Stimulated activated CD8-positive, alpha-beta memory T cell treated with anti-CD3 and anti-CD28 coated beads, Interleukin-4, amount 100 ng/mL, for 24 hours (primary cell): ENCODE data around the gene FOXJ1.
"Not testable (repeated sequence)": the region's sequence is repeated elsewhere in the genome, so short reads cannot be mapped to it uniquely, and the experiment has no call there.

Experiments
- DNase-seq: peaks from one replicate; pipeline ENCODE4 v3.0.0-alpha.2; 2020; ENCODE audit warnings: low read depth

Gene FOXJ1

GRCh38 chr17:76141212-76142038 is at the start of gene FOXJ1:
Gene FOXJ1, minus strand, starts transcription at chr17:76141245. Its CDS starts 850 bp downstream, at chr17:76140395.
- peak; percentile 83 for DNase-seq

GRCh38 chr17:76189741-76190140 is 48.7 kb upstream of the FOXJ1 start:
- no peak for DNase-seq

GRCh38 chr17:76189247-76189646 is 48.2 kb upstream of the FOXJ1 start:
- no peak for DNase-seq

- DNase-seq: no peak
Observed at GRCh38 chr17:76188213-76189016, 47.4 kb upstream of the FOXJ1 start.

- DNase-seq: not testable (repeated sequence)
Observed at GRCh38 chr17:76186774-76187173, 45.7 kb upstream of the FOXJ1 start.

GRCh38 chr17:76184290-76184689 is 43.2 kb upstream of the FOXJ1 start:
- no peak for DNase-seq

- peak; percentile 90 for DNase-seq
Observed at GRCh38 chr17:76182016-76182764, 41.1 kb upstream of the FOXJ1 start.

- DNase-seq: no peak
Observed at GRCh38 chr17:76179496-76180467, 38.7 kb upstream of the FOXJ1 start.

GRCh38 chr17:76178124-76178523 is 37.1 kb upstream of the FOXJ1 start:
- no peak for DNase-seq

GRCh38 chr17:76176701-76177574 is 35.9 kb upstream of the FOXJ1 start:
- DNase-seq: no peak

- DNase-seq: no peak
Observed at GRCh38 chr17:76174037-76174436, 33.0 kb upstream of the FOXJ1 start.

- DNase-seq: no peak
Observed at GRCh38 chr17:76173474-76173873, 32.4 kb upstream of the FOXJ1 start.

GRCh38 chr17:76171706-76172105 is 30.7 kb upstream of the FOXJ1 start:
- no peak for DNase-seq

- no peak for DNase-seq
Observed at GRCh38 chr17:76170114-76170513, 29.1 kb upstream of the FOXJ1 start.

GRCh38 chr17:76166906-76167305 is 25.9 kb upstream of the FOXJ1 start:
- no peak for DNase-seq

GRCh38 chr17:76166168-76166567 is 25.1 kb upstream of the FOXJ1 start:
- no peak for DNase-seq

GRCh38 chr17:76164331-76164730 is 23.3 kb upstream of the FOXJ1 start:
- no peak for DNase-seq

- no peak for DNase-seq
Observed at GRCh38 chr17:76163919-76164318, 22.9 kb upstream of the FOXJ1 start.

GRCh38 chr17:76161619-76162266 is 20.7 kb upstream of the FOXJ1 start:
- no peak for DNase-seq
